ENCODE measurements around the gene ZNF341.
"Not testable (repeated sequence)": the region's sequence is repeated elsewhere in the genome, so short reads cannot be mapped to it uniquely, and the experiment has no call there.

The ZNF341 gene

GRCh38 chr20:33730946-33731692 is 677 bp upstream of the ZNF341 start:
- DNase-seq (ENCODE audit: low read depth), result no peak

GRCh38 chr20:33732166-33732970 is 572 bp downstream of the ZNF341 start:
- DNase-seq (ENCODE audit: low read depth), result peak; percentile 51

GRCh38 chr20:33733654-33734576 is 2.1 kb downstream of the ZNF341 start:
- no peak for DNase-seq (ENCODE audit: low read depth)

GRCh38 chr20:33736962-33737361 is 5.2 kb downstream of the ZNF341 start:
- no peak for DNase-seq (ENCODE audit: low read depth)

- DNase-seq (ENCODE audit: low read depth), result no peak
Observed at GRCh38 chr20:33739493-33739892, 7.7 kb downstream of the ZNF341 start.

GRCh38 chr20:33740189-33740588 is 8.4 kb downstream of the ZNF341 start:
- DNase-seq (ENCODE audit: low read depth), result no peak

GRCh38 chr20:33744181-33744580 is 12.4 kb downstream of the ZNF341 start:
- DNase-seq (ENCODE audit: low read depth), result no peak

- no peak for DNase-seq (ENCODE audit: low read depth)
Observed at GRCh38 chr20:33744773-33745385, 13.1 kb downstream of the ZNF341 start.

- DNase-seq (ENCODE audit: low read depth), result no peak
Observed at GRCh38 chr20:33746325-33746998, 14.7 kb downstream of the ZNF341 start.

- no peak for DNase-seq (ENCODE audit: low read depth)
Observed at GRCh38 chr20:33751775-33752174, 20.0 kb downstream of the ZNF341 start.

- DNase-seq (ENCODE audit: low read depth), result no peak
Observed at GRCh38 chr20:33753143-33753542, 21.3 kb downstream of the ZNF341 start.

- no peak for DNase-seq (ENCODE audit: low read depth)
Observed at GRCh38 chr20:33753763-33754162, 22.0 kb downstream of the ZNF341 start.

GRCh38 chr20:33755936-33756490 is 24.2 kb downstream of the ZNF341 start:
- not testable (repeated sequence) for DNase-seq (ENCODE audit: low read depth)

- DNase-seq (ENCODE audit: low read depth), result no peak
Observed at GRCh38 chr20:33757046-33757445, 25.2 kb downstream of the ZNF341 start.

GRCh38 chr20:33757458-33757857 is 25.7 kb downstream of the ZNF341 start:
- DNase-seq (ENCODE audit: low read depth), result no peak

GRCh38 chr20:33761698-33762250 is 30.0 kb downstream of the ZNF341 start:
- no peak for DNase-seq (ENCODE audit: low read depth)

- no peak for DNase-seq (ENCODE audit: low read depth)
Observed at GRCh38 chr20:33765099-33765498, 33.3 kb downstream of the ZNF341 start.

GRCh38 chr20:33765592-33765991 is 33.8 kb downstream of the ZNF341 start:
- DNase-seq (ENCODE audit: low read depth), result no peak

- DNase-seq (ENCODE audit: low read depth), result no peak
Observed at GRCh38 chr20:33766686-33767085, 34.9 kb downstream of the ZNF341 start.

GRCh38 chr20:33767777-33768138 is 36.0 kb downstream of the ZNF341 start:
- no peak for DNase-seq (ENCODE audit: low read depth)

- no peak for DNase-seq (ENCODE audit: low read depth)
Observed at GRCh38 chr20:33769043-33769442, 37.2 kb downstream of the ZNF341 start.

Measured in stimulated activated CD8-positive, alpha-beta memory T cell treated with anti-CD3 and anti-CD28 coated beads, Interleukin-15, amount 100 ng/mL, for 24 hours (primary cell).